RWPE2 (cell line): ENCODE results near the gene GTF2A1.

Source experiments
- ATAC-seq: fragments of 200-7000 bp; cut with Tn5 transposase; 3 replicates; pipeline ENCODE4 v1.9.1; 2021; ENCODE audit warnings: low read depth
- DNase-seq: peaks from one replicate; pipeline ENCODE4 v3.0.0-alpha.2; 2020; ENCODE audit warnings: low spot score
- H3K27ac ChIP-seq: fragments of 450-650 bp; 2 replicates; pipeline ENCODE4 v1.5.1; 2017; ENCODE audit warnings: mild to moderate bottlenecking; ENCODE audit not compliant: poor library complexity, severe bottlenecking
- H3K27me3 ChIP-seq: fragments of 250-450 bp; sonication (Bioruptor Pico); 2 replicates; pipeline ENCODE4 v1.5.1; 2021; ENCODE audit warnings: mild to moderate bottlenecking, moderate library complexity; ENCODE audit not compliant: insufficient read depth, poor library complexity, severe bottlenecking
- H3K36me3 ChIP-seq: fragments of 250-450 bp; sonication (Bioruptor Pico); 2 replicates; pipeline ENCODE4 v1.5.1; 2020; ENCODE audit warnings: low read depth, mild to moderate bottlenecking, moderate library complexity
- H3K4me1 ChIP-seq: fragments of 250-450 bp; sonication (Bioruptor Pico); 2 replicates; pipeline ENCODE4 v1.5.1; 2021; ENCODE audit warnings: mild to moderate bottlenecking, moderate library complexity; ENCODE audit not compliant: insufficient read depth, poor library complexity, severe bottlenecking
- H3K4me3 ChIP-seq: fragments of 250-450 bp; sonication (Bioruptor Pico); 2 replicates; pipeline ENCODE4 v1.5.1; 2021; ENCODE audit warnings: mild to moderate bottlenecking, moderate library complexity; ENCODE audit not compliant: severe bottlenecking
- H3K9me3 ChIP-seq: fragments of 250-450 bp; sonication (Bioruptor Pico); 2 replicates; pipeline ENCODE4 v1.5.1; 2021; ENCODE audit warnings: mild to moderate bottlenecking, moderate library complexity; ENCODE audit not compliant: severe bottlenecking
- TF ChIP-seq, protein P1 (sequence below): fragments of 450-650 bp; IDR thresholded peaks from one replicate; pipeline ENCODE4 v1.5.1; 2017; ENCODE audit warnings: mild to moderate bottlenecking, moderate library complexity; ENCODE audit not compliant: poor library complexity, severe bottlenecking

The GTF2A1 gene

DNA sequence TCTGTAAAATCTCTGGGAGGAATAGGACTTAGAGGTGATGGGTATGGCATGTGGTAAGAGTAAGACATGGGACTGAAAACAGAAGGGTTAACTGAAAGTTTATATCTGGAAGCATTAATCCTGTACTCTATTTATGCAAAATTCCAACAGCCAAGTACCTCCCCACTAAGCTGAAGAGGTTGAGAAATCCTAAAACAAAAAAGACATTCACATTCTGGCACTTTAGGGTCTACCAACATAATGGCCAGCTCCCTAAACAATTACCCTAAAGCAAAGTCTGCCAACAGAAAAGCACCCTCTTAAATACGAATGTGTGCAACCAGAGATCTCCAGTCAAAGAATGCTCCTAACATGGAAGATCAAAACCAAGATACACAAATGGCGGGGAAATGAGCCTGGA, 87.4 kb downstream of the GTF2A1 start:
- no peak overlapping the region for H3K27ac ChIP-seq
- no peaks in the 10 kb centered on the region for H3K36me3 ChIP-seq
- DNase-seq (no peak), ATAC-seq (no peak)
- no peaks in the 10 kb centered on the region for H3K9me3 ChIP-seq
- peaks cover 6% of the 10 kb centered on the region for H3K4me1 ChIP-seq
- TF ChIP-seq, protein P1, sequence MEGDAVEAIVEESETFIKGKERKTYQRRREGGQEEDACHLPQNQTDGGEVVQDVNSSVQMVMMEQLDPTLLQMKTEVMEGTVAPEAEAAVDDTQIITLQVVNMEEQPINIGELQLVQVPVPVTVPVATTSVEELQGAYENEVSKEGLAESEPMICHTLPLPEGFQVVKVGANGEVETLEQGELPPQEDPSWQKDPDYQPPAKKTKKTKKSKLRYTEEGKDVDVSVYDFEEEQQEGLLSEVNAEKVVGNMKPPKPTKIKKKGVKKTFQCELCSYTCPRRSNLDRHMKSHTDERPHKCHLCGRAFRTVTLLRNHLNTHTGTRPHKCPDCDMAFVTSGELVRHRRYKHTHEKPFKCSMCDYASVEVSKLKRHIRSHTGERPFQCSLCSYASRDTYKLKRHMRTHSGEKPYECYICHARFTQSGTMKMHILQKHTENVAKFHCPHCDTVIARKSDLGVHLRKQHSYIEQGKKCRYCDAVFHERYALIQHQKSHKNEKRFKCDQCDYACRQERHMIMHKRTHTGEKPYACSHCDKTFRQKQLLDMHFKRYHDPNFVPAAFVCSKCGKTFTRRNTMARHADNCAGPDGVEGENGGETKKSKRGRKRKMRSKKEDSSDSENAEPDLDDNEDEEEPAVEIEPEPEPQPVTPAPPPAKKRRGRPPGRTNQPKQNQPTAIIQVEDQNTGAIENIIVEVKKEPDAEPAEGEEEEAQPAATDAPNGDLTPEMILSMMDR: no peak
- no peak overlapping the region for H3K4me3 ChIP-seq
- H3K27me3 ChIP-seq: peaks cover 12% of the 10 kb centered on the region

DNA sequence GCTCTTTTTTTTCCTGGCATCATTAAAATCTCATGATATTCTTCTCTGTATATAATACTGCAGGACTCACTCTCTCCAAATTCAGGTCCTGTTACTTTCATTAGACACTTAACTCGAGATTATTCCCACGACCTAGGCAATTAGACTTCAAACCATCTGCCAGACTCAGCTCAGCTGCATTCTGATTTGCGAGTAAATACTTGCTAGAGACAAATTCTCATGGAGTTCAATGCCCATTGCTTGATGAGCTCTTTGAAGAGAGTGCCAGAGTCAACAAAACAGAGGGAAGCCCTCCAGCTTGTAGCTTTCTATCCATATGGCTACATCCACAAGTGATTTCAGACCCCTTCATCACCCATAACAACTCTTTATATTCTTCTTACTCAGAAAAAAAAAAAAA, 88.3 kb downstream of the GTF2A1 start:
- TF ChIP-seq, protein P1: no peak
- ATAC-seq: no peak
- DNase-seq: no peak
- peaks cover 4% of the 10 kb centered on the region for H3K4me1 ChIP-seq
- H3K9me3 ChIP-seq: no peaks in the 10 kb centered on the region
- no peak overlapping the region for H3K4me3 ChIP-seq
- H3K36me3 ChIP-seq: no peaks in the 10 kb centered on the region
- no peak overlapping the region for H3K27ac ChIP-seq
- peaks cover 12% of the 10 kb centered on the region for H3K27me3 ChIP-seq

DNA sequence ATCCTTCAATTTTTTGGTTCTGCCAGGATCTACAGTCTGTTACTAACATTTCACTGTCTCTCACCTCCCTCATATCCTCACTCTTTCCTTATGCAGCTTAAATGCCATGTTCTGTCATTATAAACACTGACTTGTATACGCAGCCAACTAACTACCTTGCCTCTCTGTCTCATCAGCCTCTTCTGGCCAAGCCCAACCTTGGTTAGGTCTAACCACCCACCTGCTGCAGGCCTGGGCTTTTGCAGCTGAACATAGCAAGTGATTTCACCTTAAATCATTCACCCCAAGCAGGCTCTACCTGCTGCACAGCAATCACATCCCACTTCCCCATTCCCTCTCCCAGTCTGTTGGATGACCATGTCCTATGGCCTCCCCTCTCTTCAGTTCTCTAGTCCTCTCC, 91.5 kb downstream of the GTF2A1 start:
- DNase-seq (no peak), ATAC-seq (no peak)
- H3K9me3 ChIP-seq: no peaks in the 10 kb centered on the region
- H3K27ac ChIP-seq: no peak overlapping the region
- no peaks in the 10 kb centered on the region for H3K36me3 ChIP-seq
- H3K27me3 ChIP-seq: peaks cover 17% of the 10 kb centered on the region
- TF ChIP-seq, protein P1: no peak
- no peaks in the 10 kb centered on the region for H3K4me1 ChIP-seq
- H3K4me3 ChIP-seq: no peak overlapping the region

DNA sequence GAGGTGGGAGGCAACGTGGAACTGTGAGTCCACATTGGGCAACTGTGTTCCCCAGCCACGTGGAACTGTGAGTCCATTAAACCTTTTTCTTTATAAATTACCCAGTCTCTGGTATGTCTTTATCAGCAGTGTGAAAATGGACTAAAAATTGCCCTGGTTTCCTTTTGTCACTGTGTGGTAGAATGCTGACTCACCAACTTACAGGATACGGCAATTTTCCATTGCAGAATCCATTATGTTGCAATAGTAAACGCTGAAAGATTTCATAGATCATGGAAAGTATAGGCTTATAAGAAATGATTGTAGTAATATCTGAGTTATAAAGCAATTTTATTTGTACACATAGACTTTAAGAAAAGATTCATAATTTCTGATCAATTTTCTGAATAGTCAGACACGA, 93.0 kb downstream of the GTF2A1 start:
- Histone ChIP-seq H3K27ac (no peak overlapping the region), H3K36me3 (no peaks in the 10 kb centered on the region), H3K27me3 (peaks cover 7% of the 10 kb centered on the region), H3K4me3 (no peak overlapping the region), H3K4me1 (no peaks in the 10 kb centered on the region), H3K9me3 (no peaks in the 10 kb centered on the region)
- DNase-seq (no peak), ATAC-seq (no peak)
- TF ChIP-seq, protein P1: no peak

DNA sequence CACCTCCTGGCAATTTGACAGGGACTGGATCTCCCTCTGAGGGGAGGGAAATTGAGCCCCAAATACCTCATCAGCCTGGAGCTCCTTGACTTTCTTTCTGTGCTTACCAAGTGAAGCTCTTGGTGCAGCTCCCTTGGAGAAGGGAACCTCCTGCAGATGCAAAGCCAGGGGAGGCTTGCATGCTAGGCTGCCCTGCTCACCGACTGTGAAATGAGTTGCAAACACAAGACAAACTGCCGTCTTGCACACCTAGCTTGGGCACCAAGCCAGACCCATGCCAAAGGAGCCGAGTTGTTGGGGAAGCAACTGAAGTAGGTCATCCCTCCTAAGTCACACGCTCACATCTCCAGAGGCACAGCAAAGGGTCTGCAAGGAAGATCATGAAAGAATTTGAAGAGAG, 95.2 kb downstream of the GTF2A1 start:
- no peaks in the 10 kb centered on the region for H3K9me3 ChIP-seq
- H3K27ac ChIP-seq: no peak overlapping the region
- peaks cover 5% of the 10 kb centered on the region for H3K27me3 ChIP-seq
- DNase-seq (no peak), ATAC-seq (no peak)
- TF ChIP-seq, protein P1: no peak
- no peaks in the 10 kb centered on the region for H3K4me1 ChIP-seq
- H3K4me3 ChIP-seq: no peak overlapping the region
- no peaks in the 10 kb centered on the region for H3K36me3 ChIP-seq
